ENCODE data around the gene TMED5.
"Not testable (repeated sequence)": the region's sequence is repeated elsewhere in the genome, so short reads cannot be mapped to it uniquely, and the experiment has no call there.

Gene TMED5

DNA sequence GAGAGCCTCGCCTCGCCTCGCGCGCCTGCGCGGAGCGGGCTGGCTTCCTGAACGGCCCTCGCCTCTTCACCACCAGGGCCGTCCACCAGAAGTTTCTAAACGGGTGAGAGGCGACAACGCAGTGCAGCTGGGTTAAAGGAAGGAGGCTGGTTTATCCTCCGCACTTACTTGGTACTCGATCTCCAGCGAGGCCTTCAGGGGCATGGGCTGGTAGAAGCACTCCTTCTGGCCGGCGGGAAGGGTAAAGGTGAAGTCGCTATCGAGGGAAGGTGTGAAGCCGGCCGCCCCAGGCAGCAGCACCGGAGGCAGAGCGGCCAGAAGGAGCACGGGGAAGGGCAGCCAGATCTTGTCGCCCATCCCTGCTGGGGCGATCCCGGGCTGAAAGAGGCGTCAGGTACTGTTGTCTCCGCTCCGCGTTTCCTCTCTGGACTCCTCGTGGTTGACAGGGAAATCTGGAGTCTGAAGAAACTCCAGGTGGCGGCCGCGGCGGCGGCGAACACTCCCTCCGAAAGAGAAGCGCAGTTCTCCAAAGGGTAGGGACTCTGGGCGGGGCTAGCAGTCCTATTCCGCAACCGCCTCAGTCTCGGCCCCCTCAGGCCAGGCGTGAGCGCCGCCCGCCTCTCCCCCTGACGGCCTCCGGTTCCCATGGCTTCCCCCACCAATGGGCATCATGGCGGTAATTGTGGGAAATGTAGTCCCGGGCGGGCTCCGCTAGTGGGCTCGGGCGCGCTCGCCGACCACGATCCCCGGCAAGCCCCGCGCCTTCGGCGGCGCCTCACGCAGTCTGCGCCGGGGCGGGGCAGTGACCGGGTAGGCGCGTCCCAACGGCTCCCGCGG, at the start of gene TMED5:
TSS of gene TMED5 (minus strand) at position 528 of the 837 bp plus-strand sequence. CDS start at position 357, 171 bp downstream.
- peak; percentile 88 for DNase-seq (ENCODE audit: low read depth, low spot score)

DNA sequence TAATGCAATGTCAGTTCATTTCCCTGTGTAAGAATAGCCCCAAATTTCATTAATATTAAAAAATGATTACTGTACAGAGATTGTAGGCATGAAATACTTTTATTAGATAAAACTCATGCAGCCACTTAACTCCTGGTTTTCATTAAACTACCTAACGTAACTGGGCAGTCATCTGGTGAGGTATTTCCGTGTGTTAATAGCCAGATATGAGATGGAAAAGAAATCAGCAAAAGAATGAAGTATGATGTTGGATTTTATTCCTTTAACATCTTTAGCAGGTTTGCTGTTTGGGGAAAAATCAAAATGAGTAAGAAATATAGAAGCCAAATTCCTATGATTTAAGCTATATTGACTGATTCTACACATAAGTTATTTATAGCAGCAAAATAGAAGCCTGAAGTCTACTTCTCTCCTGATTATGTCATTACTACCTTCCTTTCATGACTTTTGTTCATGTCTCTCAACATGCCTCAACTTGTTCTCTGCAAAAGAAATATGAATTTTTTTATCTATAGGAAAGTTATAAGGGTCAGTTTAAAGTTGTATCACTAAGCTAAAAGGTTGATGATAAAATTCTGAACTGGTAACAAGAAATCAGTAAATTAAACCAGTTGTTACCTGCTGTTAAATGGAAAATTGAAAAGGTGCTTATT, 42.9 kb upstream of the TMED5 start:
- no peak for DNase-seq (ENCODE audit: low read depth, low spot score)

- no peak for DNase-seq (ENCODE audit: low read depth, low spot score)
Measured at GRCh38 chr1:93221913-93222312, 41.7 kb upstream of the TMED5 start.

- DNase-seq (ENCODE audit: low read depth, low spot score): not testable (repeated sequence)
Measured at GRCh38 chr1:93220716-93221115, 40.5 kb upstream of the TMED5 start.

GRCh38 chr1:93219443-93219842, 39.2 kb upstream of the TMED5 start:
- DNase-seq (ENCODE audit: low read depth, low spot score): no peak

DNA sequence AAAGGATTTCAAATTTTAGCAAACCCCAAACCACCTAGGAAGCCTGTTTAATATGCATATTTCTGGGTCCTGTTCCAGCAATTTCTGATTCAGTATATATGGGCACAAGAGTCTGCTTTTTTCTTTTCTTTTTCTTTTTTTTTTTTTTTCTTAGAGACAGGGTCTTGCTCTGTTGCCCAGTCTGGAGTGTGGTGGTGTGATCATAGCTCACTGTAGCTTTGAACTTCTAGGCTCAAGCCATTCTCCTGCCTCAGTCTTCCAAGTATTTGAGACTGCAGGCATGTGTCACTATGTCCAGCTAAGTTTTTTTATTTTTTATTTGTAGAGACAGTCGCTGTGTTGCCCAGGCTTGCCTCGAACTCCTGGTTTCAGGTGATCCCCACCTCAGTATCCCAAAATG, 35.1 kb upstream of the TMED5 start:
- DNase-seq (ENCODE audit: low read depth, low spot score): no peak

DNA sequence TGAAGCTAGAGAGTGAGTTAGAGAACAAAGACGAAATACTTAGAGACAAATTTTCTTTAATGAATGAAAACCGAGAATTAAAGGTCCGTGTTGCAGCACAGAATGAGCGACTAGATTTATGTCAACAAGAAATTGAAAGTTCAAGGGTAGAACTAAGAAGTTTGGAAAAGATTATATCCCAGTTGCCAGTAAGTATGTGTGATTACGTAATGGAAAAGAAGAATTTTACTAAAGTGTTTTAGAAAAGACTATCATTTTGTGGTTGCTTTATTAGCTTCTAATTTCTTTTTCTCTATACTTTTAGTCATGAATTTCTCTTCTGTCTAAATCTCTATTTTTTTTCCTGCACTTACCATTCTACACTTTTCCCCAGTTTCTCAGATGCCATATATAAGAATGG, 27.0 kb upstream of the TMED5 start:
- DNase-seq (ENCODE audit: low read depth, low spot score): no peak

- DNase-seq (ENCODE audit: low read depth, low spot score): no peak
Measured at GRCh38 chr1:93206567-93206954, 26.3 kb upstream of the TMED5 start.

DNA sequence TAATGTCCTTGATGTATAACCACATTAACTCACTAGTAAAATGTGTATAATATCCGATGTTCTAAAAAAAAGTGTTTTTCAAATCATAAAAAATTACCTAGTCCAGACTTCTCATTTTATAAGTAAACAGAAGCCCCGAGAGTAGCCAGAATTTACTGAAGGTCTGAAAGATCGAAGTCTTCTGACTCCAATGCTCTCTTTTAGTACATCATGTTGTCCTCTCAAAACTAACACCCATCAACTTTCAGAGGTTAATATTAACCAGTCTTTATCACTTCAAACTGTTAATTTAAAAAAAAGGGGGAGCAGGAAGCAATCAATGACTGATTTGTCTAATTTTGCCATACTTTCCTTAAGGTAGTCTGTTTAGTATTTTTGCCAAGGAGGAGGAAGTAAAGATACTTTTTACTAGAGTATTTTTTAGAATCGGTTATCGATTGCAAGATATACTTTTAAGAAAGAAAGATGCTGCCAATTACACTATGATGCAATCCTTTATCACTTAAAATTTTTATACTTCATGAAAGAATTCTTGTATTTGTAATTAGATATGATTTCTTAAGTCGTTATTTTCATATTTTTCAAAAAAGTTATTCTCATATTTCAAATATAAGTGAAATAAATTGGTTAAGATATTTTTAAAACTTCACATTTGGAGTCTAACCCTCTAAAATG, 25.8 kb upstream of the TMED5 start:
- no peak for DNase-seq (ENCODE audit: low read depth, low spot score)

GRCh38 chr1:93200714-93201113, 20.5 kb upstream of the TMED5 start:
- DNase-seq (ENCODE audit: low read depth, low spot score): no peak

DNA sequence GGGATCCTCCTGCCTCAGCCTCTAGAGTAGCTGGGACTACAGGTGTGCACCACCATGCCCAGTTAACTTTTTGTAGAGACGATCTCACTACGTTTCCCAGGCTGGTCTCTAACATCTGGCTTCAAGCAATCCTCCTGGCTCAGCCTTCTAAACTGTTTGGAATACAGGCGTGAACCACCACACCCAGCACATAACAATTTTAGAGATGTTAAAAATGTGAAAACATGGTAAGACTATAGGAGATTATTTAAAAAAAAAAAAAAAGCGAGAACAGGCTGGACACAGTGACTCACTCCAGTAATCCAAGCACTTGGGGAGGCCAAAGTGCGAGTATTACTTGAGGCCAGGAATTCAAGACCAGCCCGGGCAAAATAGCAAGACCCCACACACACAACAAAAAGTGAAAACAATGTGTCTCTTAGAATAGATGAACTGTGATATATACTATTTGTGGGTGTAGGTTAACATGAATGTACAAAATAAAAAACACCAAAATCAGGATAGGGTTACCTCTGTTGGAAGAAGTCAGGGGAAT, 19.9 kb upstream of the TMED5 start:
- DNase-seq (ENCODE audit: low read depth, low spot score): no peak

GRCh38 chr1:93199150-93199549, 18.9 kb upstream of the TMED5 start:
- DNase-seq (ENCODE audit: low read depth, low spot score): no peak

DNA sequence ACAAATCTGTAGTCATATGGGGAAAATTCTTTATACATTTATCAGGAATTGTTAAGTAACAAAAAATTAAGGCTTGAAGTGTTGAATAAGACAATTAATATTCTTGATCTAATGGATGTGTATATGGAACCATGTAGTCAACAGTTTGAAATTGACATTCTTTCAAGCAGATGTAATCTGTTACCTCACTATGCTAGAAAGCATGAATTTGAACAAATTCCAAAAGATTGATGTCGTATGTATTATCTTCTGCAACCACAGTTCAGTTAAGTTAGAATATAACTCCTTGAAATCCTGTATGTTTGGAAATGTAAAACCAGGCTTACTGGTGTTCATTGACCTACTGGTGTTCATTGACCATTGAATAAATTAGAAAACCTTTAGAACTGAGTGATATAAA, 16.4 kb upstream of the TMED5 start:
- no peak for DNase-seq (ENCODE audit: low read depth, low spot score)

DNA sequence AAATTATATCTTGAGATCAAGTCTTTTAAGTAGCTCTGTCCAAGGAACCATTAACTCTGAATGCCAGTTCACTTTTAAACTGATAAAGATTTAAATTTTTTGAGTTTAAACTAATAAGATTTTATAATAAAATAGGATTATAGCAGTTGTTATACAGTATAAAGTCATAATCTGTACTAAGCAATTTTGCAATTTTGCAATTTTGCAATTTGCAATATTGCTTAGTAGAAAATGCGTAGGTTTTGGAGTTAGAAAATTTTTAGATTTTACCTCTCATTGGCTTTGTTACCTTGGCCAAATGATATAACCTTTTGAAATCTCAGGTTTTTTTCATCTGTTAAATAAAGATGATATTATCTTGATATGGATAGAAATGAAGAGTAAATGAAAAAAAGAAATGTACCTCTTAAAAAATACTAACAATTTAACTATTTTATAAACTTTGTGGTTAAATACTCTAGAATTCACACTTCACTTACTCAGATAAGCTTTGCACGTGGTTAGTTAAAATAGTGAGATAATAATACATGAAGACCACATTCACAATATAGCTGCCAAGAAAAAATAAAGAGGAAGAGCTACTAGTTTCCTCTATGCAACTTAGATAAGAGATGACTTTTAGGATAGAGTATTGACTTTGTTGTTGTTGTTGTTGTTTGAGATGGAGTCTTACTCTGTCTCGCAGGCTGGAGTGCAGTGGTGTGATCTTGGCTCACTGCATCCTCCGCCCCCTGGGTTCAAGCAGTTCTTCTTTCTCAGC, 14.2 kb upstream of the TMED5 start:
- no peak for DNase-seq (ENCODE audit: low read depth, low spot score)

DNA sequence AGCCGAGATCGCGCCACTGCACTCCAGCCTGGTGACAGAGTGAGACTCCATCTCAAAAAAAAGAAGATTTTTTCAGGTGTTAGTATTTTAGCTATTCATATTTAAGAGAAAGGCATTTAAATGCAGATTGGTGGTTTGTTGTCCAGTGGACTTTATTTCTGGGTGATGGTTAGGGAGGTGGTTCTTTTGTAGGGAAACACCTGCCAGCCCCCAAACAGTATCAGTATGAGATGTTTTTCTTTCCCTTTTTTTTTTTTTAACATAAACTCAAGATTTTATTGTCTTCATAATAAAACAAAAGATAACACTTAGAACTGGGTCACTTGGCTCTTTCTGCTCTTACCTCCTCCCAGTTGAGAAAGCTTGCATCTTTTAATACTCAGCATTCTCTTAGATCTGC, 10.2 kb upstream of the TMED5 start:
- DNase-seq (ENCODE audit: low read depth, low spot score): no peak

GRCh38 chr1:93186667-93187066, 6.5 kb upstream of the TMED5 start:
- no peak for DNase-seq (ENCODE audit: low read depth, low spot score)

DNA sequence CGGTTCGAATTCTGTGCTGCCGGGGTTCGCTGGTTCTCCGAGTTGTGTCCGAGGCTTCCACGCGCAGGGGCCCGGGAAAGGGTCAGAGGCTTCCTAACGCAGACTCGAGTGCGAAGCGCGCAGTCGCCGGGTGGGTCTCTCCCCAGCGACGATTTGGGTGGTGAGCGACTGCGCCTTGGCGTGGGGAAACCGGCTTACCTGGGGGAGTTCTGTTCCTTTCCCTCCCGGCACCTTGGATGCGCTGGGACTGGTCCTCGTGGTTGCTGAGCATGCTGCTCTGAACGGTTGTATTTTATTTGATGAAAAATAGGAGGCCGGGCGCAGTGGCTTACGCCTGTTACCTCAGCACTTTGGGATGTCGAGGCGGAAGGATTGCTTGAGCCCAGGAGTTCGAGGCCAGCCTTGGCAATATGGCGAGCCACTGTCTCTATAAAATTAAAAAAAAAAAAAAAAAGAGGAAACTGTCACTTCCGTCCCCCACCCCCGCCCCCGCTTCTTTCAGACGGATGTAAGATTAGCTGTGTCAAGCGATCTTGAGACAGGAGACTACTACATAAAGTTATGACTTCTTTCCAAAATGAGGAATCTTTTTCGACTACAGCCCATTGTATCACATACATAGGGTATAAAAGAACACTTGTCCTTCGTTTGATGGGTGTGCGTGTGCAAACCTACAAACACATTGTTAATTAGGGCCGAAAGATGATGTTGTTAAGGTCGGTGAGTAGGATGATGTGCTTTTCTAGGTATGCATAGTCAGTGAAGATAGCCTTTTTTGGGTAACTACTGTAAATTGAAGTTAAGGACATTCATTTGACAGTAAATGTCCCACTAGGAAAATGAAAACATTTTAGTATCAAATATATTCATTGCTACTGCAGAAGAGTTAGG, 755 bp upstream of the TMED5 start, which contains the start of gene CCDC18:
TSS of gene CCDC18 (plus strand) at position 2 of the 891 bp plus-strand sequence. CDS start 2,638 bp downstream, outside the sequence.
- DNase-seq (ENCODE audit: low read depth, low spot score): no peak

DNA sequence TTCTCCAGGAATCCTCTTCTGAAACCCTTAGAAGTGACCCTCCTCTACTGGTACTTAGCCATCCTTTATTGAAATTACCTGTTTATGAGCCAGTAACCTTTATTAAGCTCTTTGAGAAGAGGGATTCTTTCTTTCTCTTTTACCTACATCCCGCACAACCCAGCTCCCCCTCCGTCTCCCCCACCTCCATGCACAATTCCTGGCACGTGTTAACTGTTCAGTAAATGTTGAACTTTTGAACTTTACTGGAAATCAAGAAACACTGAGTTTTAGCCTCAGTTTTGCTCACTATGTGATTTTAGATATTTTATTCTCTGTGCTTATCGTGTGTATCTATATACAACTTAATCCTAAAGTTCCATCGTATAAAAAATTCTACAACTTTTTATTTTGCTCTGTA, 1.8 kb downstream of the TMED5 start:
- no peak for DNase-seq (ENCODE audit: low read depth, low spot score)

- no peak for DNase-seq (ENCODE audit: low read depth, low spot score)
Measured at GRCh38 chr1:93177991-93178390, 2.2 kb downstream of the TMED5 start.

- DNase-seq (ENCODE audit: low read depth, low spot score): not testable (repeated sequence)
Measured at GRCh38 chr1:93174638-93175037, 5.6 kb downstream of the TMED5 start.
